Measurements from ENCODE around the gene ZFP57.

- no peak for TF ChIP-seq CTCF (conservative IDR thresholded peaks at IDR 0.05; ENCODE audit: low read depth, low read length)
- no peak for TF ChIP-seq EZH2phosphoT487 (IDR thresholded peaks at IDR 0.05; ENCODE audit: borderline replicate concordance, low read length)
- TF ChIP-seq EZH2 (IDR thresholded peaks at IDR 0.05; ENCODE audit: low read length, unreplicated experiment): no peak
Observed at GRCh38 chr6:29624520-29624961, 56.4 kb downstream of the ZFP57 start.
